HG02642 (cell line): ENCODE results near the gene SREBF2.

ENCODE experiments used
- ATAC-seq: cut with Tn5 transposase; IDR thresholded peaks from one replicate; pipeline ENCODE4 v1.9.1; 2021; ENCODE audit warnings: mild to moderate bottlenecking; ENCODE audit not compliant: unreplicated experiment, poor library complexity

SREBF2 gene

DNA sequence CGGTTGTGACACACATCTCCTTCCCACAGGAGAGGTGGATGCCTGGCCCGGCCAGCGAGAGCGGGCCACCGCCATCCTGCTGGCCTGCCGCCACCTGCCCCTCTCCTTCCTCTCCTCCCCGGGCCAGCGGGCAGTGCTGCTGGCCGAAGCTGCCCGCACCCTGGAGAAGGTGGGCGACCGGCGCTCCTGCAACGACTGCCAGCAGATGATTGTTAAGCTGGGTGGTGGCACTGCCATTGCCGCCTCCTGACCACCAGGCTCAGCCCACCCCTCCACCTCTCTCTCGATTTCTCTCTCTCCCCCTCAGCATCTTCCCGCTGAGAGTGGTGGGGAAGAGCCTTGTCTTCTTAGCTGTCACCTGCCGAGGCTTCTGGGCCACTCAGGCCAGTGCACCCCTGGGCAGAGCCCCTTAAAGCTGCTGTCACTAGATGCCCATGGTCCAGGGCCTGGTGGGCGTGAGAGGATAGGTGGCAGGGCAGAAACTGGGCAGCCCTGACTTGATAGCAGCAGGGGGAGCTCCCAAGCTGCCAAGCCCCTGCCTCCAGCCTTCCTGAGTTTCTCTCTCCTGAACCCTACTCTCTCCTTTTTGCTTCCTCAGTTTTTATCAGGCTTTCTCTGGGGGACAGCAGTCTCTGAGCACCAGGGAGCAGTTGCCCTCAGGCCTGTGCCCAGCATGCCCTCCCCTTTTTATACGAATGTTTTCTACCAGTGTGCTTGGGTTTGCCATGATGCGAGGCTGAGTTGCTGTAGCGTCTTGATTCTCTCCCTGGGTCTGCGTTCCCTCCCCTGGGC, 72.7 kb downstream of the SREBF2 start:
- no peak for ATAC-seq

GRCh38 chr22:41906822-41907221, 73.9 kb downstream of the SREBF2 start:
- no peak for ATAC-seq

DNA sequence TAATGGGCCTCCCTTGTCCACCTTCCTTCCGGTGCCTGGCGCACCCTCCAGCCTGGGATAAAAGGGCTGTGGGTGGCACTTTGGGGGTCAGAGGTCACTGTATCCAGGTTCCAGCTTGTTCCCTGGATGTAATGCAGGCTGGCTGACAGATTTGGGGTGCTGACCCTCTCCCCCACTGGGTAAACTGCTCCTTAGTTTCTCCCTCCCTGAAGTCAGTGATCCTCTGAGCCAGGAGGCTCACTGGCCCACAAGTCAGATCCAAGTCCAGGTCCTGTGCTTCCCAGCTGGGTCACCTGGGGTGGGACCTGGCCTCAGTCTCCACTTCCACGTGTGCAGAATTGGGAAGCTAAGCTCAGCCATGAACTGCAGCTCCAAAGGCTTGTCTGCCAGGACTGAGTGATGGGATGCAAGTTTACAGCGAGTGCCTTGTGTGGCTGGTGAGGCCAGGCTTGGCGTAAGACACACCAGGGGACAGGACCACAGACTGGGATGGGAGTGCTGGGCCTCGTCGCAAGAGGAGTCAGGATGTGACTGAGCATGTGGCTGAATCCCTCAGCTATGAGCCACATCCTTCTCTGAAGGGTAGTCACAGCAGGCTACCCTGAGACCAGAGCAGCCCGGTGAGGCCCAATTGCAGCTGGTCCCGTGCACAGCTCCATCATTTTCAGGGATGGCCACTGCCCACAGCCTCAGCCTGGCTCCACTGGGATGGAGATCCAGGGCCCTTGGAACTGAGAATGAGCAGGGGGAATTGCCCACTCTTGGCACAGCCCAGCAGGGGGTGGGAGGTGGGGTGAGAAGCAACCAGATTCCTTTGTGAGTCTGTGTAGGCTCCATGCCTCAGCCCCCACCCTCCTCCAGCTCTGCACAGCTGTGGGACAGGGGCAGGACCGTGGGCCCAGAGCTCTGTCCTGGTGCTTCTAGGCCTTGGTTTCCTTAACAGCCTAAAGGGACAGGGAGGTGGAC, 74.8 kb downstream of the SREBF2 start:
- no peak for ATAC-seq

DNA sequence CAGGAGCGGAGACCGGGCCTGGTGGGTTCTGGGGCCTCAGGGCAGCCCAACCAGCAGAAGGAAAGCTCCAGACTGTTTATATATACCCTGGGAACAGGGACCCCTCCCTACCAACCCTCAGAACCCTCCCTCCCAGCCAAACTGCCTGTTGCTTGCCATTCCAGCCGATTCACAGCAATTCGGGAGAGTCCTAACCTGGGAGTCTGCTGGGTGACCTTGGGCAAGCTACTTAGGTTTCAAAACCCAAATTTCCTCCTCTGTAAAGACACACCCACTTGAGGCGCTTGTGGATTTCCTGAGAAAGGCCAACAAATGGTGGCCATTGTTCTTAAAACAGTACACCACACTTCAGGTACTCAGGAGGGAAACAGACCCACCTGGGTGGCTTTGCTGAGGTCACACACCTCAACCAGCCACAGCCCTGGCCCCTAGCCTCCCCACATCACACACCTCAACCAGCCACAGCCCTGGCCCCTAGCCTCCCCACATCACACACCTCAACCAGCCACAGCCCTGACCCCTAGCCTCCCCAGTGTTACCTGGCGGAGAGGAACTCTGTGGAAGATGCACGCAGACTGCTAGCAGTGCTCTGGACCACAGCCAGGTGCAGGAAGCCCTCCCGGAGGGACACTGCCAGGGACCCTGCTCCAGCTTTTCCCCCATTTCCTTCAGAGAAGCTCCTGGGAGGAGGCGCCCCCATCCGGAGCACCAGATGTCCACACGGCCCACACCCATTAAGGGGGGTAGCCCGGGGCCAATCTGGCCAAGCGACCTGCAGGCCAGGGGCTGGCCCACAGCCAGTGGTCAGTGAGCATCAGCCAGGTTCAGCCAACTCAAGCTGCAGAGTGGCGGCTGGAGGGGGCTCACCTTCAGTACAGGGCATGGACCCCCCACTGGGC, 75.8 kb downstream of the SREBF2 start:
- no peak for ATAC-seq

GRCh38 chr22:41909310-41910049, 76.6 kb downstream of the SREBF2 start:
- no peak for ATAC-seq

DNA sequence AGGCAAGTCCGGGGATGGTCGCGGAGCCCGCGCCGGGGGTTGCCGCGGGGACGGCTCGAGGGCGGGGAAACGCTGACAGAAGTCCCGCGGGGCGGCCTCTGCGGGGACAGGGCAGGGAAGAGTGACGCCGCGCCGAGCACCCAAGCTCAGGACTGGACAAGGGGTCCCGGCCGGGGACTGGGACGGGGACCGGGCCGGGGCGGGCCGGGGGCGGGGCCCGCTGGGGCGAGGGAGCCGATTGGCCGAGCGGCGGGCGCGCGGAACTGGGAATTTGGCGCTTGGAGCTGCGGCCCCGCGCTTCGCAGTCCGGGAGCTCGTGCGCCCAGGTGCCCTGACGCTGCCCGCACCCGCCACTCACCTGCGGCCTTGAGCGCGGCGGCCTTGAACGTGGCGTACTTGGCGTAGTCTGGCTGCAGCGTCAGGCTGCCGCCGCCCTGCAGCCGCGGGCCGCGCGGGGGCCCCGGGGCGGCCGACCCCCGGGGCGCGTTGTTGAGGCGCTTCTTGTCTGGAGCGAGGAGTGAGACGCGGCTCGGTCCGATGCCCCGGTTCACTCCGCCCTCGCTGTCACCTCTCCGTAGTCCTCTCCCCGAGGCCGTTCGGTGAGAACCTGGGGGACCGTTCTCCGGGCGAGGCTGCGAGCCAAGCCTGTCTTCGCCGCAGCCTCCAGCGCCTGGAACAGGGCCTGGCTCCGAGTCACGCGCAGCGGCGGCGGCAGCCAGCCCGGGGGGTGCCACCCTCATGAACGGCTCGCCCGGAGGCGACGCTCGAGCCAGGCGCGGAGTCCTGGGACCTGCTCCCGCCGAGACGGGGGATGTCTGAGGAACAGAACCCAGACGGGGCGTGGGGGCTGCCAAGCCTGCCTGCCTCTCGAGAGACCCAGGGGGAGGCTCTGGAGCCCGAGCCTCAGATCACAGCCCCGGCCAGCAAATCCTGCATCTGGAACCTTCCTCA, 77.4 kb downstream of the SREBF2 start:
- ATAC-seq, result no peak

DNA sequence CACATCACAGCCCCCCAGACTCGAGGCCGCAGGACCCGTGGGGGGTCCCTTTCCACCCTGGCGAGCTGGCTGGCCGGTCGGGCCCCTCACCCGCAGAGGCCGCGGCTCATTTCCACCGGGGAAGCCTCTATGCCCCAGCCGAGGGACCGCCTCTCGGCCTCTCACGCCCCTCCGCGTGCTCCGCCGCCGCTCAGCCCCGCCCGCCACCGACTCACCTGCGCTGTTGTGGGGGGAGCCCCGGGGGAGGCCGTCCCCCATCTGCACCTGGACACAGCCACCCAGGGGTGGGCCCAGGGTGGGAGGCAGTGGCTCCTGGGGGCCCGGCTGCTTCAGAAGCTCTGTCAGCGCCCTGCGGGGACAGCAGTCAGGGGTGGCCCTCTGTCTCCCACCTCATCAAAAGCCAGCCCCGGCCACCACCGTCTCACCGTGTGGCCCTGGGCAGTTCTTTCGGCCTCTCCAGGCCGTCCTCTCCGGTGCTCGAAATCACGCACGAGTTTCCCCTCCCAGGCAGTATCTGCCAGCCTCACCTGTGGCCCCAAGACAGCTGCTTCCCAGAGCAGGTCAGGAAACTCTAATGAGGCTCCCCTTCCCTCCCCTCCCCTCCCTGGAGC, 78.2 kb downstream of the SREBF2 start:
- ATAC-seq, result no peak

- no peak for ATAC-seq
These were observed 79.6 kb downstream of the SREBF2 start for GRCh38 chr22:41912338-41913039.

- no peak for ATAC-seq
These were observed 80.3 kb downstream of the SREBF2 start for GRCh38 chr22:41913040-41913719.

DNA sequence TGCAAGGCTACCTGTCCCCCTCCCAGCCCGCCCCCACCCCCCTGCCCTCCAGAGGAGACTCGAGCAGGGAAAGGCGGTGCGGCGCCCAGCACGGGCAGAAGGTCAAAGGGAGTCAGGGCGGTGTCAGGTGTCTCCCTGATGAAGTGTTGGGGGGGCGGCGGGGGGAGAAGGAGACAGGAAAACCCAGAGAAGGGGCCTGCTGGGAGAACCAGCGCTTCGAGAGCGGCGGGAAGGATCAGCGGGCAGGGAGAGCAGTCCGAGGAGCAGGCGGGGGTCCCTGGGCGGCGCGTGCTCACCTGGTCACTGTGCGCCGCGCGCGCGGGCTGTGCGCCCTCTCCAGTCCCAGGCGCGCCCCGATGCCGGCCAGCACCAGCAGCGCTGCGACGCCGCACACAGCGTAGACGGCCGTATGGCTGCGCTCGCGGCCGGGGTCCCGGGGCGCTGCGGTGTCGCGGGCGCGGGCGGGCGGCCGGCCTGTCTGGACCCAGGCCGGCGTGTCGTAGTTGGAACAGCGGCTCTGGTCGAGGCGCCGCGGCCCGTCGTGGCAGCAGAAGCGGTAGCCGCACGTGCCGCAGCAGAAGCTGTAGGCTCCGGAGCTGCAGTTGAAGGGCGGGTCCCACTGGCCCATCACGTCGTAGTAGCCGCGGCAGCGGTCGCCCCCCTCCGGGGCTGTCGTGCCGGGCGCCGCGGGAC, 81.1 kb downstream of the SREBF2 start:
- no peak for ATAC-seq

DNA sequence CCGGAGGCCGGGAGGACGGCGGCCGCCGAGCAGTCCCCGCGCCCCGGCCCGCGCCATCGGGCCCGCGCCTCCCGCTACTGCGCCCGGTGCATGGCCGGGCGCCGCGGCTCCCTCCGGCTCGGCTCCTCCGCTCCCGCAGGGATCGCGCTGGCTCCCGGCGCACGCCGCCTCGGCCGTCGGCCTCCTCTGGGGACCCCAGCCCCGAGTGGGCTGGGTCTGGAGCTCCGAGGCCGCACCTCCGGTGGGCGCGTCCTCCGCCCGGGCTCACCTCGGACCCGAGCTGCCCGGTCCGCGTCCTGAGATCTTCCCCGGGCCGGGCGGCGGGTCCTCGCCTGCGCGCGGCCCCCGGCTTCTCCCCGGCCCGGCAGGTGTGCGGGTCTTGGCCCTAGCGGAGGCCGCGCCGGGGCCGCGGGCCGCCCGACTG, 81.7 kb downstream of the SREBF2 start:
- no peak for ATAC-seq

- ATAC-seq, result no peak
These were observed 82.3 kb downstream of the SREBF2 start, which contains the start of gene SHISA8 for GRCh38 chr22:41915035-41915785. Gene SHISA8, minus strand, starts transcription at chr22:41915074. Its CDS starts 407 bp downstream, at chr22:41914667.

- no peak for ATAC-seq
These were observed 83.0 kb downstream of the SREBF2 start for GRCh38 chr22:41915786-41916493.

- no peak for ATAC-seq
These were observed 83.9 kb downstream of the SREBF2 start for GRCh38 chr22:41916745-41917358.
